ENCODE results near the gene TMEM30B. TPM values are rescaled to one million over a fixed set of nuclear protein-coding genes. Genes with fewer than 3 reads are reported as not detected.
A peak's percentile ranks its signal among the peaks of the same experiment; 100 is the strongest.
"Not testable (repeated sequence)": the region's sequence is repeated elsewhere in the genome, so short reads cannot be mapped to it uniquely, and the experiment has no call there.

The TMEM30B gene
- polyA plus RNA-seq, 1 experiment: 0.24 TPM

DNA sequence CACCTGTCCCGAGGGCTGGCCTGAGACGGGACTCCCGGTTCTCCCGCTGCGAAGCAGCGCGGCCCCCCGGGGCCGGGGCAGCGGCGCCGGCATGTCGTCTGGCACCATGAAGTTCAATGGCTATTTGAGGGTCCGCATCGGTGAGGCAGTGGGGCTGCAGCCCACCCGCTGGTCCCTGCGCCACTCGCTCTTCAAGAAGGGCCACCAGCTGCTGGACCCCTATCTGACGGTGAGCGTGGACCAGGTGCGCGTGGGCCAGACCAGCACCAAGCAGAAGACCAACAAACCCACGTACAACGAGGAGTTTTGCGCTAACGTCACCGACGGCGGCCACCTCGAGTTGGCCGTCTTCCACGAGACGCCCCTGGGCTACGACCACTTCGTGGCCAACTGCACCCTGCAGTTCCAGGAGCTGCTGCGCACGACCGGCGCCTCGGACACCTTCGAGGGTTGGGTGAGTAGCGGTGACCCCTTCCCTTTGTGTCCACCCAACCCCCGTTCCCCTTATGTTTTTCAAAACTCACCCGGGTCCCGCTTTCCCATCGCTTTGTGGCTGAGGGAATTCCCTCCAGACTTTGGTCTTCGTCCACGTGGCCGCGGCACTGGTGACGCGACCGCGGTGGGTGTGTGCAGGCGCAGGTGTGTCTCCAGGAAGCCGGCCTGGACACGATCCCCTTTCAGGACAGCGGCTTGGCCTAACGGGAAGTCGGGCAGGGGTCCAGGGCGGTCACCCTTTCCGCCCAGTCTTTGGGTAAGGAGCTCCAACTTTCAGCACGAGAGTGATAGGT, 41.1 kb upstream of the TMEM30B start:
- ChIA-PET CTCF (no interaction called here), POLR2A (no interaction called here)
- H3K4me3 ChIP-seq (ENCODE audit: low read depth, low read length): peak overlapping the region; percentile 52
- no peak overlapping the region for H3K27ac ChIP-seq (ENCODE audit: low read depth, low read length)
- DNase-seq (ENCODE audit: low read depth, low spot score): no peak
- TF ChIP-seq, protein P1, sequence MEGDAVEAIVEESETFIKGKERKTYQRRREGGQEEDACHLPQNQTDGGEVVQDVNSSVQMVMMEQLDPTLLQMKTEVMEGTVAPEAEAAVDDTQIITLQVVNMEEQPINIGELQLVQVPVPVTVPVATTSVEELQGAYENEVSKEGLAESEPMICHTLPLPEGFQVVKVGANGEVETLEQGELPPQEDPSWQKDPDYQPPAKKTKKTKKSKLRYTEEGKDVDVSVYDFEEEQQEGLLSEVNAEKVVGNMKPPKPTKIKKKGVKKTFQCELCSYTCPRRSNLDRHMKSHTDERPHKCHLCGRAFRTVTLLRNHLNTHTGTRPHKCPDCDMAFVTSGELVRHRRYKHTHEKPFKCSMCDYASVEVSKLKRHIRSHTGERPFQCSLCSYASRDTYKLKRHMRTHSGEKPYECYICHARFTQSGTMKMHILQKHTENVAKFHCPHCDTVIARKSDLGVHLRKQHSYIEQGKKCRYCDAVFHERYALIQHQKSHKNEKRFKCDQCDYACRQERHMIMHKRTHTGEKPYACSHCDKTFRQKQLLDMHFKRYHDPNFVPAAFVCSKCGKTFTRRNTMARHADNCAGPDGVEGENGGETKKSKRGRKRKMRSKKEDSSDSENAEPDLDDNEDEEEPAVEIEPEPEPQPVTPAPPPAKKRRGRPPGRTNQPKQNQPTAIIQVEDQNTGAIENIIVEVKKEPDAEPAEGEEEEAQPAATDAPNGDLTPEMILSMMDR (IDR thresholded peaks at IDR 0.05; ENCODE audit: low read depth, low read length): no peak
- H3K9me3 ChIP-seq (ENCODE audit: control insufficient read depth, insufficient read depth, low read length): peaks cover 3% of the 10 kb centered on the region; the same call in 1 of the 2 replicates
- H3K27me3 ChIP-seq (ENCODE audit: control insufficient read depth, insufficient read depth, low read length): peaks cover 39% of the 10 kb centered on the region

DNA sequence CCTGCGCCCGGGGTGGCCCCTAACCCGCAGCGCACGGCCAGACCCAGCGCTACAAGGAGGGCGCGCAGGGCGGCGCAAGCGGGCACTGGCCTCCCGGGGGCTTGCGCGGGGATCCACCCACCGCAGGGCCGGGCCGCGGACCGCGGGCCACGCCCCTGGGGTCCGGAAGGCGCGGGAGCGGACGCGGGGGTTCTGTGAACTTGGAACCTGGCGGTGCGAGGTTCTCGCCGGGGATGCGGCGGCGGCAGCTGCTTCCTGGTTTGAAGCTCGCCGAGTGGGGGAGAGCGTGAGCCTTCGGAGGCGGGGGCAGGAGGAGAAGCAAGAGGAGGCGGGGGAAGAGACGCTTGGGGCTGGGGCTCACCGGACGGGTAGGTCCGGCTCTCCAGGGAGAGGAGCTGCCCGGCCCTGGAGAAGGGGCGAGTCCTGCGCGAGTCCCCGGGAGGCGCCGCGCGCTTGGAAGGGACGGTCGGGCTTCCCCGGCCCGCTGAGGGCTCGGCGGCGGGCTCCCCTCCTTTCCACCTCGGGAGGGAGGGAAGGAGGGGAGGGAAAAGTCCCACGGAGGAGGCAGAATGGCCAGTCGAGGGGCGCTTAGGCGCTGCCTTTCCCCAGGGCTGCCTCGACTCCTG, 40.4 kb upstream of the TMEM30B start, which contains the start of gene PRKCH:
TSS of gene PRKCH (plus strand) at position 195 of the 626 bp plus-strand sequence. CDS start 523 bp downstream, outside the sequence.
- DNase-seq (ENCODE audit: low read depth, low spot score): no peak
- Histone ChIP-seq H3K9me3 (ENCODE audit: control insufficient read depth, insufficient read depth, low read length) (peaks cover 3% of the 10 kb centered on the region; the same call in 1 of the 2 replicates), H3K27ac (ENCODE audit: low read depth, low read length) (no peak within 1 kb of the TSS), H3K4me3 (ENCODE audit: low read depth, low read length) (peak within 1 kb of the TSS; percentile 52), H3K27me3 (ENCODE audit: control insufficient read depth, insufficient read depth, low read length) (peaks cover 43% of the 10 kb centered on the region)
- CTCF ChIA-PET: no interaction called here
- TF ChIP-seq, protein P1 (IDR thresholded peaks at IDR 0.05; ENCODE audit: low read depth, low read length): 0 out of 2 replicates have a peak, but pooled peaks have one; percentile 4
- POLR2A ChIA-PET: no interaction called here

DNA sequence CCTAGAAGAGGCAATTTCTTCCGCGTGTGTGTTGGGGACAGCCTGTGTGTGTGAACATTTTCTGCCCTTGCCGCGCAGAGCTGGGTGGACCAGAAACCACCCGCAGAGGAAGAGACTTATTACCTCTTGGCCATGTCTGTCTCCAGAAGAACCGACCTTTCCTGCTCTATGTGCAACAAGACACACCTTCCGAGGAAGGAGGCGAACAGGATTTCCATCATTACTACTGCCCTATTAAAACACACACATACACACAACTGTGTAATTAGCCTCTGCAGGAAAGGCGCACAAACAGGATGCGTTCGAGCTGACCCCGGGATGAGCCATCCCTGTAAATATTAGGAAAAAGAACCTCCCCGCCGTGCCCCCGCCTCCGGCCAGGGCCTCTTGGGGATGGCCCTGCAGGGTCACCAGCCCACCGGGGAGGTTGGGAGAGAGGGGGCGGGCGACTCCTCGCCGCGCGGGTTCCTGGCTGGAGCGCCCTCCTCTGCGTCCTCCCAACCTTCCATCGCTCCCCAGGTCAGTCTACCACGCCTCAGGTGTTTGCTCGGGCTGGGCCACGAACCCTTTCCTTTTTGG, 39.8 kb upstream of the TMEM30B start:
- H3K4me3 ChIP-seq (ENCODE audit: low read depth, low read length): peak overlapping the region; percentile 52
- TF ChIP-seq, protein P1 (IDR thresholded peaks at IDR 0.05; ENCODE audit: low read depth, low read length): no peak
- no peak overlapping the region for H3K27ac ChIP-seq (ENCODE audit: low read depth, low read length)
- CTCF ChIA-PET: no interaction called here
- POLR2A ChIA-PET: no interaction called here
- H3K9me3 ChIP-seq (ENCODE audit: control insufficient read depth, insufficient read depth, low read length): peaks cover 3% of the 10 kb centered on the region; the same call in 1 of the 2 replicates
- DNase-seq (ENCODE audit: low read depth, low spot score): no peak
- H3K27me3 ChIP-seq (ENCODE audit: control insufficient read depth, insufficient read depth, low read length): peaks cover 43% of the 10 kb centered on the region

DNA sequence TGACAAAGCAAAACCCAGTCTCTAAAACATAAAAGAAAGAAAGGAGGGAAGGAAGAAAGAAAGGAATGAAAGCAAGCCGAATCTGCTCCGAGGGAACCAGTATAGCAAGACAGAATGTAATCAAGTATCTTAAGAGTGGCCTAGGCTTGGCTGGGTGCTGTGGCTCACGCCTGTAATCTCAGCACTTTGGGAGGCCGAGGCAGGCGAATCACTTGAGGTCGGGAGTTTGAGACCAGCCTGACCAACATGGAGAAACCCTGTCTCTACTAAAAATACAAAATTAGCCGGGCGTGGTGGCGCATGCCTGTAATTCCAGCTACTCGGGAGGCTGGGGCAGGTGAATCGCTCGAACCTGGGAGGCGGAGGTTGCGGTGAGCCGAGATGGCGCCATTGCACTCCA, 39.0 kb upstream of the TMEM30B start:
- H3K27me3 ChIP-seq (ENCODE audit: control insufficient read depth, insufficient read depth, low read length): peaks cover 43% of the 10 kb centered on the region
- H3K27ac ChIP-seq (ENCODE audit: low read depth, low read length); POLR2A ChIA-PET: not testable (repeated sequence)

DNA sequence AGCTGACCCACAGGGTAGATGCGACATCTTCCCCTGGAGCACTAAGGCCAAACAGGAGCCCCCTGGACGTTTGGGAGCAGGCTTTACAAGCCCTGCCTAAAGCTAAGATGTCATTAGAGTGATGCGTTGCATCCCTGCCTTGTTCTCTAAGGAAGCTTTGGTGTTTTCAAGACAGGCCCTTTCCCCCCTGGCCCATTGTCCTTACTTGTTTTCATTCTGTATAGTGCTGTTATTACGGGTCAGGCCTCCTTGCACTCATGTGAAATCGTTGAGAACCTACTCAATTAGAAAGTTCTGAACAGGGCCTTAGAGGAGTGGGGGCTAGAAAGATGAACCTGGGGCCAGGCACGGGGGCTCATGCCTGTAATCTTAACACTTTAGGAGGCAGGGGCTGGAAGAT, 38.6 kb upstream of the TMEM30B start:
- no peak for DNase-seq (ENCODE audit: low read depth, low spot score)
- CTCF ChIA-PET: no interaction called here
- POLR2A ChIA-PET: no interaction called here
- Histone ChIP-seq H3K27ac (ENCODE audit: low read depth, low read length) (no peak overlapping the region), H3K27me3 (ENCODE audit: control insufficient read depth, insufficient read depth, low read length) (peaks cover 43% of the 10 kb centered on the region), H3K4me3 (ENCODE audit: low read depth, low read length) (no peak overlapping the region), H3K9me3 (ENCODE audit: control insufficient read depth, insufficient read depth, low read length) (peaks cover 3% of the 10 kb centered on the region; the same call in 1 of the 2 replicates)
- TF ChIP-seq, protein P1 (IDR thresholded peaks at IDR 0.05; ENCODE audit: low read depth, low read length): no peak

More for the DNA sequence above, 39.0 kb upstream of the TMEM30B start:
- DNase-seq (ENCODE audit: low read depth, low spot score); CTCF ChIA-PET; H3K9me3 ChIP-seq (ENCODE audit: control insufficient read depth, insufficient read depth, low read length); H3K4me3 ChIP-seq (ENCODE audit: low read depth, low read length): not testable (repeated sequence)

Measured in AG04450 (cell line).